ENCODE data around the gene WNT10A. TPM values are rescaled to one million over a fixed set of nuclear protein-coding genes. Genes with fewer than 3 reads are reported as not detected.
"Not testable (repeated sequence)": the region's sequence is repeated elsewhere in the genome, so short reads cannot be mapped to it uniquely, and the experiment has no call there.

WNT10A gene
- polyA plus RNA-seq, 2 of the 4 experiments (the other 2 are of a cell fraction) = not detected

GRCh38 chr2:218927422-218927821 is 46.8 kb downstream of the WNT10A start (continued):
- TF ChIP-seq JUN (IDR thresholded peaks at IDR 0.05) (no peak), ZC3H11A (IDR thresholded peaks at IDR 0.05) (no peak), JUNB (IDR thresholded peaks at IDR 0.05) (no peak), HOXA7 (CRISPR knock-in tag; IDR thresholded peaks at IDR 0.05) (no peak), CHD4 (IDR thresholded peaks at IDR 0.05; ENCODE audit: borderline replicate concordance) (no peak), ESRRA (IDR thresholded peaks at IDR 0.05; ENCODE audit: borderline replicate concordance, low read length) (no peak)

GRCh38 chr2:218927876-218928275 is 47.2 kb downstream of the WNT10A start:
- DNase-seq (ENCODE audit: low read depth in 1 of 2, low spot score in 1 of 2) (no peak), ATAC-seq (no peak; a peak in 2 of 6 replicates), FAIRE-seq (no peak)
- CTCF ChIA-PET = interaction anchor here (1.3 to 1.4 kb wide), 3 partner anchors 21 to 67 kb away, joined by 3 read pairs; no protein-coding TSS in a partner anchor
- 52% methylated on average over 4 of the region's 4 CpGs for WGBS (ENCODE audit: missing lambda C conversion rate)
- Histone ChIP-seq H3K9me3 (peaks cover 11% of the 10 kb centered on the region), H3K27ac (no peak overlapping the region), H3K4me2 (no peak overlapping the region), H3K4me1 (no peaks in the 10 kb centered on the region), H3K4me3 (no peak overlapping the region)
- no peak for TF ChIP-seq HDAC2 (IDR thresholded peaks at IDR 0.05)
- no peak for TF ChIP-seq JUN (IDR thresholded peaks at IDR 0.05)
- TF ChIP-seq HMGXB4 (CRISPR knock-in tag; IDR thresholded peaks at IDR 0.05; ENCODE audit: borderline replicate concordance) = no peak
- no peak for TF ChIP-seq CEBPB (IDR thresholded peaks at IDR 0.05)
- TF ChIP-seq NPAS2 (CRISPR knock-in tag; IDR thresholded peaks at IDR 0.05; ENCODE audit: borderline replicate concordance) = no peak
- no peak for TF ChIP-seq HOXB5 (CRISPR knock-in tag; IDR thresholded peaks at IDR 0.05)
- no peak for TF ChIP-seq MAX (IDR thresholded peaks at IDR 0.05)
- TF ChIP-seq HOXB13 (CRISPR knock-in tag; IDR thresholded peaks at IDR 0.05; ENCODE audit: low read depth) = no peak
- no peak for TF ChIP-seq BCL3 (IDR thresholded peaks at IDR 0.05)
- no peak for TF ChIP-seq RCOR1 (IDR thresholded peaks at IDR 0.05; ENCODE audit: low read depth, low read length)
- no peak for TF ChIP-seq FOSB (CRISPR knock-in tag; IDR thresholded peaks at IDR 0.05)
- no peak for TF ChIP-seq TP53 (CRISPR knock-in tag; IDR thresholded peaks at IDR 0.05)
- no peak for TF ChIP-seq GATA3 (IDR thresholded peaks at IDR 0.05; ENCODE audit: borderline replicate concordance)
- no peak for TF ChIP-seq POLR2A (IDR thresholded peaks at IDR 0.05; ENCODE audit: low read length)
- TF ChIP-seq KDM5A (IDR thresholded peaks at IDR 0.05) = no peak
- no peak for TF ChIP-seq NFE2L2 (conservative IDR thresholded peaks at IDR 0.05; ENCODE audit: low read length)
- TF ChIP-seq SMC3 (IDR thresholded peaks at IDR 0.05) = no peak
- no peak for TF ChIP-seq HES2 (IDR thresholded peaks at IDR 0.05)
- no peak for TF ChIP-seq TFCP2L1 (CRISPR knock-in tag; IDR thresholded peaks at IDR 0.05)
- POLR2A ChIA-PET = no interaction called here

GRCh38 chr2:218930488-218930887 is 49.8 kb downstream of the WNT10A start:
- ATAC-seq; DNase-seq (ENCODE audit: low read depth in 1 of 2, low spot score in 1 of 2); POLR2A ChIA-PET; FAIRE-seq; H3K4me1 ChIP-seq; H3K27ac ChIP-seq; H3K4me2 ChIP-seq; H3K4me3 ChIP-seq; H3K9me3 ChIP-seq: not testable (repeated sequence)
- CTCF ChIA-PET = interaction anchor here (1.0 to 2.5 kb wide), 2 partner anchors 11 to 32 kb away, joined by 3 to 8 read pairs; no protein-coding TSS in a partner anchor
- WGBS (ENCODE audit: missing lambda C conversion rate) = 78% methylated on average over 10 of the region's 10 CpGs

GRCh38 chr2:218931751-218932150 is 51.1 kb downstream of the WNT10A start:
- DNase-seq (ENCODE audit: low read depth in 1 of 2, low spot score in 1 of 2); H3K4me1 ChIP-seq; H3K9me3 ChIP-seq; ATAC-seq; CTCF ChIA-PET; POLR2A ChIA-PET; FAIRE-seq; H3K27ac ChIP-seq; H3K4me3 ChIP-seq; H3K4me2 ChIP-seq: not testable (repeated sequence)
- 79% methylated on average over 3 of the region's 25 CpGs for WGBS (ENCODE audit: missing lambda C conversion rate)
